CD8-positive, alpha-beta memory T cell (primary cell): ENCODE results near the gene SORD. TPM values are rescaled to one million over a fixed set of nuclear protein-coding genes. Genes with fewer than 3 reads are reported as not detected.

ENCODE experiments used
- CTCF ChIA-PET: fragments of 350-600 bp; sonication (Branson Sonifier 250); formaldehyde crosslinking; loops from one replicate; lab custom pipeline; 2021; ENCODE audit warnings: antibody characterized with exemption; lab: Charles Lee
- POLR2A ChIA-PET: fragments of 350-600 bp; sonication (Branson Sonifier 250); formaldehyde crosslinking; loops from one replicate; lab custom pipeline; 2021; ENCODE audit warnings: antibody characterized with exemption; lab: Charles Lee
- DNase-seq, 5 donors: peaks; one replicate each; pipeline versions ENCODE4 v3.0.0 to v3.0.0-alpha.2; 2020 to 2022; ENCODE audit warnings: mixed read lengths in 1 of 5
- H3K27ac ChIP-seq: one replicate; pipeline ENCODE4 v1.7.0; 2013; ENCODE audit warnings: low read depth, mild to moderate bottlenecking, low read length, moderate library complexity
- H3K27me3 ChIP-seq: 2 replicates; pipeline ENCODE4 v1.7.0; 2013; ENCODE audit warnings: low read length, mild to moderate bottlenecking; ENCODE audit not compliant: insufficient read depth, poor library complexity, severe bottlenecking
- H3K36me3 ChIP-seq: 2 replicates; pipeline ENCODE4 v1.7.0; 2013; ENCODE audit warnings: mild to moderate bottlenecking, low read length, moderate library complexity; ENCODE audit not compliant: insufficient read depth
- H3K4me1 ChIP-seq: 2 replicates; pipeline ENCODE4 v1.7.0; 2013; ENCODE audit warnings: mild to moderate bottlenecking, low read length, moderate library complexity; ENCODE audit not compliant: insufficient read depth
- H3K4me3 ChIP-seq: 2 replicates; pipeline ENCODE4 v1.7.0; 2013; ENCODE audit warnings: mild to moderate bottlenecking, low read length
- H3K9me3 ChIP-seq: 2 replicates; pipeline ENCODE4 v1.7.0; 2013; ENCODE audit warnings: mild to moderate bottlenecking, low read length
- H3K27ac Mint-ChIP-seq, 8 donors: one replicate each; pipeline ENCODE4 v1.8.0; 2020 to 2021; ENCODE audit warnings: mixed read lengths in 8 of 8, mild to moderate bottlenecking in 6 of 8, inconsistent platforms in 3 of 8, moderate library complexity in 3 of 8
- H3K27me3 Mint-ChIP-seq, 2 donors: one replicate each; pipeline ENCODE4 v1.8.0; 2020 to 2021; ENCODE audit warnings: mixed read lengths in 2 of 2, mild to moderate bottlenecking in 1 of 2, moderate library complexity in 1 of 2
- H3K36me3 Mint-ChIP-seq, 3 donors: one replicate each; pipeline ENCODE4 v1.8.0; 2020 to 2021; ENCODE audit warnings: mixed read lengths in 3 of 3, inconsistent platforms in 1 of 3, mild to moderate bottlenecking in 1 of 3
- H3K4me1 Mint-ChIP-seq, 3 donors: one replicate each; pipeline ENCODE4 v1.8.0; 2020 to 2021; ENCODE audit warnings: mixed read lengths in 3 of 3, inconsistent platforms in 1 of 3, mild to moderate bottlenecking in 1 of 3
- H3K4me3 Mint-ChIP-seq, 7 donors: one replicate each; pipeline ENCODE4 v1.8.0; 2020 to 2021; ENCODE audit warnings: mixed read lengths in 7 of 7, mild to moderate bottlenecking in 6 of 7, moderate library complexity in 4 of 7, inconsistent platforms in 2 of 7
- H3K9me3 Mint-ChIP-seq, 5 donors: one replicate each; pipeline ENCODE4 v1.8.0; 2020 to 2022; ENCODE audit warnings: mixed read lengths in 5 of 5, mild to moderate bottlenecking in 3 of 5, moderate library complexity in 2 of 5, inconsistent platforms in 1 of 5
- polyA plus RNA-seq: library from polyadenylated mRNA; unstranded; fragments of 300-500 nt; fragmentation: Illumina TruSeq; gene quantifications from one replicate; pipeline ENCODE4 v1.2.3, GENCODE V29; 2021
- total RNA-seq, 2 experiments: library from RNA; stranded (reverse); gene quantifications; one replicate each; pipeline ENCODE4 v1.2.3, GENCODE V29; 2021

The SORD gene
- total and polyA plus RNA-seq, 3 experiments from 2014 or later: 7.8 to 23.1 (median 23.0) TPM

- Histone ChIP-seq H3K27ac (no peak overlapping the region), H3K36me3 (no peaks in the 10 kb centered on the region), H3K9me3 (no peaks in the 10 kb centered on the region), H3K4me1 (no peaks in the 10 kb centered on the region), H3K4me3 (no peak overlapping the region), H3K27me3 (peaks cover 28% of the 10 kb centered on the region)
- ChIA-PET CTCF (interaction anchor here (0.8 to 1.6 kb wide), 6 partner anchors 8 to 276 kb away, joined by 3 to 14 read pairs (median 4); a partner anchor contains a TSS), POLR2A (interaction anchor here (1.0 kb wide), 1 partner anchor 41 kb away, joined by 4 read pairs; no protein-coding TSS in a partner anchor)
- Mint-ChIP-seq H3K4me1 (peaks cover 0 to 8% (median 4%) of the 10 kb centered on the region in 3 donors), H3K9me3 (no peaks in the 10 kb centered on the region), H3K27ac (no peak overlapping the region), H3K36me3 (no peaks in the 10 kb centered on the region), H3K4me3 (no peak overlapping the region), H3K27me3 (peaks cover 28 to 69% of the 10 kb centered on the region in 2 donors)
- peak in 4 of 5 donors; percentile 28 to 55 (median 34) for DNase-seq
These were observed 103.7 kb downstream of the SORD start for GRCh38 chr15:45126535-45127158.

Other genes with a start within 250 kb of the SORD start
- gene TERB2, start 66.5 kb upstream of the SORD start, total RNA-seq: not detected
- not detected for gene TERB2, start 66.5 kb upstream of the SORD start, polyA plus RNA-seq
- gene DUOX2, start 91.0 kb downstream of the SORD start, total RNA-seq: not detected
- not detected for gene DUOX2, start 91.0 kb downstream of the SORD start, polyA plus RNA-seq
- not detected for gene DUOXA2, start 91.1 kb downstream of the SORD start, total RNA-seq
- gene DUOXA2, start 91.1 kb downstream of the SORD start, polyA plus RNA-seq: not detected
- under 1 TPM in 1 of 2 experiments, not detected in 1; 0.09 TPM for gene DUOXA1, start 106.7 kb downstream of the SORD start, total RNA-seq
- gene DUOXA1, start 106.7 kb downstream of the SORD start, polyA plus RNA-seq: 0.29 TPM
- gene DUOX1, start 106.8 kb downstream of the SORD start, total RNA-seq: under 1 TPM in 1 of 2 experiments, not detected in 1; 0.11 TPM
- 1.2 TPM for gene DUOX1, start 106.8 kb downstream of the SORD start, polyA plus RNA-seq
- 10 to 100 TPM; 25.4 to 29.5 TPM for gene SHF, start 164.8 kb downstream of the SORD start, total RNA-seq
- 1.5 TPM for gene SHF, start 164.8 kb downstream of the SORD start, polyA plus RNA-seq
- not detected for gene SLC28A2, start 229.0 kb downstream of the SORD start, total RNA-seq
- not detected for gene SLC28A2, start 229.0 kb downstream of the SORD start, polyA plus RNA-seq